ENCODE results near the gene SLC6A14.

Gene SLC6A14

GRCh38 chrX:116436358-116436816 is at the start of gene SLC6A14:
SLC6A14 (plus strand) TSS chrX:116436606; CDS start chrX:116436710, 104 bp downstream.
- no peak for DNase-seq (ENCODE audit: low read depth)
- TF ChIP-seq, protein P1, sequence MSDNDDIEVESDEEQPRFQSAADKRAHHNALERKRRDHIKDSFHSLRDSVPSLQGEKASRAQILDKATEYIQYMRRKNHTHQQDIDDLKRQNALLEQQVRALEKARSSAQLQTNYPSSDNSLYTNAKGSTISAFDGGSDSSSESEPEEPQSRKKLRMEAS (IDR thresholded peaks at IDR 0.05; ENCODE audit: low read depth, low read length), result no peak
- TF ChIP-seq MYC (IDR thresholded peaks at IDR 0.05; ENCODE audit: low read depth, low read length) (no peak), POLR2A (IDR thresholded peaks at IDR 0.05; ENCODE audit: extremely low read depth, insufficient read length) (no peak)
- TF ChIP-seq, protein P2, sequence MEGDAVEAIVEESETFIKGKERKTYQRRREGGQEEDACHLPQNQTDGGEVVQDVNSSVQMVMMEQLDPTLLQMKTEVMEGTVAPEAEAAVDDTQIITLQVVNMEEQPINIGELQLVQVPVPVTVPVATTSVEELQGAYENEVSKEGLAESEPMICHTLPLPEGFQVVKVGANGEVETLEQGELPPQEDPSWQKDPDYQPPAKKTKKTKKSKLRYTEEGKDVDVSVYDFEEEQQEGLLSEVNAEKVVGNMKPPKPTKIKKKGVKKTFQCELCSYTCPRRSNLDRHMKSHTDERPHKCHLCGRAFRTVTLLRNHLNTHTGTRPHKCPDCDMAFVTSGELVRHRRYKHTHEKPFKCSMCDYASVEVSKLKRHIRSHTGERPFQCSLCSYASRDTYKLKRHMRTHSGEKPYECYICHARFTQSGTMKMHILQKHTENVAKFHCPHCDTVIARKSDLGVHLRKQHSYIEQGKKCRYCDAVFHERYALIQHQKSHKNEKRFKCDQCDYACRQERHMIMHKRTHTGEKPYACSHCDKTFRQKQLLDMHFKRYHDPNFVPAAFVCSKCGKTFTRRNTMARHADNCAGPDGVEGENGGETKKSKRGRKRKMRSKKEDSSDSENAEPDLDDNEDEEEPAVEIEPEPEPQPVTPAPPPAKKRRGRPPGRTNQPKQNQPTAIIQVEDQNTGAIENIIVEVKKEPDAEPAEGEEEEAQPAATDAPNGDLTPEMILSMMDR (IDR thresholded peaks at IDR 0.05; ENCODE audit: low read depth, low read length), result no peak
- H3K4me3 ChIP-seq (ENCODE audit: low read depth, low read length), result no peak within 1 kb of the TSS

DNA sequence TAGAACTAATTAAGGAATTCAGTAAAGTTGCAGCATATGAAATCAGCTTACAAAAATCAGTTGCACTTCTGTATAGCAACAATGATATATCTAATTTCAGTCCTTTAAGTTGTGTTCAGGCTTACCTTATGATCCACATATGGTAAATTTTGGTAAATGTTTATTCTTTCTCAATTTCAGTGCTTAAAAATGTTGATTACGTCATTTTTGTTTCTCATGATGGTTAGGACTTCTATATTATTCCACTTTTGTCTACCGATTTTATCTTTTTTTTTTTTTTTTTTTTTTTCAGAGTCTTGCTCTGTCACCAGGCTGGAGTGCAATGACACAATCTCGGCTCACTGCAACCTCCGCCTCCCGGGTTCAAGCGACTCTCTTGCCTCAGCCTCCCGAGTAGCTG is 40.7 kb upstream of the SLC6A14 start:
- no peak overlapping the region for H3K4me3 ChIP-seq (ENCODE audit: low read depth, low read length)
- no peak for DNase-seq (ENCODE audit: low read depth)
- no peak for TF ChIP-seq MYC (IDR thresholded peaks at IDR 0.05; ENCODE audit: low read depth, low read length)
- TF ChIP-seq, protein P2 (IDR thresholded peaks at IDR 0.05; ENCODE audit: low read depth, low read length), result no peak
- no peak for TF ChIP-seq POLR2A (IDR thresholded peaks at IDR 0.05; ENCODE audit: extremely low read depth, insufficient read length)
- TF ChIP-seq, protein P1 (IDR thresholded peaks at IDR 0.05; ENCODE audit: low read depth, low read length), result no peak

DNA sequence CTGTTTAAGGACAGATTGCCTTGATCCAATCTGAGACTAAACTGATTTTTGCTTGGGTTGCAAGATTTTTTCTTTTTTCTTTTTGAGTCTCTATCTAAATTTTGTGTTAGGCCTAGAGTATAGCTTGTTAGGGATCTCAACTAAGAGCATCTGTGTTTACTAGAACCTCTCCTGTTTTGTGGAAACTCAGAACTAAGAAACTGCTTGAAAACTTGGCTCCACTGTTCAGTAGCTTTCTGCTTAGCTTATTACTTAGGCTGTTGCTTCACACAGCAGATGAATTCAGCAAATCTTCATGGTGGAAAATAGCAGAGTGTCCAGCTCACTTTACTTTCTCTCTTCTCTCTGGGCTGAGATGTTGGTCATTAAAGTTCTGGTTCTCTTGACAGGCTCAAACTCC is 36.7 kb upstream of the SLC6A14 start:
- DNase-seq (ENCODE audit: low read depth), result no peak
- TF ChIP-seq, protein P1 (IDR thresholded peaks at IDR 0.05; ENCODE audit: low read depth, low read length), result no peak
- TF ChIP-seq POLR2A (IDR thresholded peaks at IDR 0.05; ENCODE audit: extremely low read depth, insufficient read length) (no peak), MYC (IDR thresholded peaks at IDR 0.05; ENCODE audit: low read depth, low read length) (no peak)
- TF ChIP-seq, protein P2 (IDR thresholded peaks at IDR 0.05; ENCODE audit: low read depth, low read length), result no peak
- no peak overlapping the region for H3K4me3 ChIP-seq (ENCODE audit: low read depth, low read length)

DNA sequence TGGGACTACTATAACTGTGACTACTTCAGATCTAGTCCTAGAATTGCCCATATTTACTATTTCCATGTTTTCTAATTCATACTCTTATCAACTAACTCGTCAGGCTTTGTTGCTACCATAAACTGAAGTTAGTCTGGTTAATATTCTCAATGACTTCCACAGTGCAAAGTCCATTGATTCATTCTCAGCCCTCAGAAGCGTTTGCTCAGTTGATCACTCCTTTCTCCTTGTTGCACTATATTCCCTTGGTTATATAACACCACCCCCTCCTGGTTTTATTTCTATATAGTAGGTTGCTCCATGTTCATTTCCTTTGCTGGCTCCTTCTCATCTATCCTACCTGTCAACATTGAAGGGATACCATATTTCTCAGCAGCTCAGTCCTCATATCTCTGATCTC is 27.2 kb upstream of the SLC6A14 start:
- no peak for DNase-seq (ENCODE audit: low read depth)
- no peak overlapping the region for H3K4me3 ChIP-seq (ENCODE audit: low read depth, low read length)
- TF ChIP-seq POLR2A (IDR thresholded peaks at IDR 0.05; ENCODE audit: extremely low read depth, insufficient read length) (no peak), MYC (IDR thresholded peaks at IDR 0.05; ENCODE audit: low read depth, low read length) (no peak)
- TF ChIP-seq, protein P2 (IDR thresholded peaks at IDR 0.05; ENCODE audit: low read depth, low read length), result no peak
- TF ChIP-seq, protein P1 (IDR thresholded peaks at IDR 0.05; ENCODE audit: low read depth, low read length), result no peak

GRCh38 chrX:116413273-116413672 is 23.1 kb upstream of the SLC6A14 start:
- TF ChIP-seq MYC (IDR thresholded peaks at IDR 0.05; ENCODE audit: low read depth, low read length), result no peak
- TF ChIP-seq, protein P1 (IDR thresholded peaks at IDR 0.05; ENCODE audit: low read depth, low read length), result no peak
- TF ChIP-seq POLR2A (IDR thresholded peaks at IDR 0.05; ENCODE audit: extremely low read depth, insufficient read length), result no peak
- TF ChIP-seq, protein P2 (IDR thresholded peaks at IDR 0.05; ENCODE audit: low read depth, low read length), result no peak
- H3K4me3 ChIP-seq (ENCODE audit: low read depth, low read length), result no peak overlapping the region
- DNase-seq (ENCODE audit: low read depth), result no peak

Measured in NB4 (cell line).